Measurements from ENCODE around the gene PRPF31. TPM values are rescaled to one million over a fixed set of nuclear protein-coding genes. Genes with fewer than 3 reads are reported as not detected.
"Not testable (repeated sequence)": the region's sequence is repeated elsewhere in the genome, so short reads cannot be mapped to it uniquely, and the experiment has no call there.

PRPF31 gene
- total RNA-seq, 3 donors from 2014 or later = 34.3 to 54.6 (median 39.9) TPM

DNA sequence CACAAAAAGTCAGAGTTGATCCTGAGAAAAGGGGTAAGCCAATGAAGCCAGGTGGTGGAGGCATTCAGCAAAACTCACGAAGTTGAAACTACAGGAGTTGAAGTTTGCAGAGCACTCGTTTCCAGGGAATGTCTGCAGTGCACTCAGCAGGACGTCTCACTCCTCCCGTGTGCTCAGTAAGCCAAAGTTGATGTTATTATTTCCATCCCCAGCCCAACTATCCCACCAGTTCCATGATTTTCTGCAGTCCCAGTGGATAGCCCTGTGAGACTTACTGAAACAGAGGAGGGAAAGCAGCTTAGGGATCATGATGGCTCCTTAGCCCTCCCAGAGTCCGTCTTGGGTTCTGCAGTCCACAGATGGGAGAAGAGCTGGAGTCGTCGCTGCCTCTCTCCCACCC lies 34.5 kb upstream of the PRPF31 start, which contains the start of gene TARM1:
TSS of gene TARM1 (minus strand) at position 334 of the 400 bp plus-strand sequence. CDS start at position 309, 25 bp downstream.
- no peak for DNase-seq
- H3K4me3 ChIP-seq = no peak within 1 kb of the TSS
- H3K9me3 ChIP-seq = peaks cover 2% of the 10 kb centered on the region
- intact Hi-C loops (cut with DNase I, micrococcal nuclease) = no loop called here
- no peaks in the 10 kb centered on the region for H3K36me3 ChIP-seq (ENCODE audit: low read depth)
- TF ChIP-seq, protein P1, sequence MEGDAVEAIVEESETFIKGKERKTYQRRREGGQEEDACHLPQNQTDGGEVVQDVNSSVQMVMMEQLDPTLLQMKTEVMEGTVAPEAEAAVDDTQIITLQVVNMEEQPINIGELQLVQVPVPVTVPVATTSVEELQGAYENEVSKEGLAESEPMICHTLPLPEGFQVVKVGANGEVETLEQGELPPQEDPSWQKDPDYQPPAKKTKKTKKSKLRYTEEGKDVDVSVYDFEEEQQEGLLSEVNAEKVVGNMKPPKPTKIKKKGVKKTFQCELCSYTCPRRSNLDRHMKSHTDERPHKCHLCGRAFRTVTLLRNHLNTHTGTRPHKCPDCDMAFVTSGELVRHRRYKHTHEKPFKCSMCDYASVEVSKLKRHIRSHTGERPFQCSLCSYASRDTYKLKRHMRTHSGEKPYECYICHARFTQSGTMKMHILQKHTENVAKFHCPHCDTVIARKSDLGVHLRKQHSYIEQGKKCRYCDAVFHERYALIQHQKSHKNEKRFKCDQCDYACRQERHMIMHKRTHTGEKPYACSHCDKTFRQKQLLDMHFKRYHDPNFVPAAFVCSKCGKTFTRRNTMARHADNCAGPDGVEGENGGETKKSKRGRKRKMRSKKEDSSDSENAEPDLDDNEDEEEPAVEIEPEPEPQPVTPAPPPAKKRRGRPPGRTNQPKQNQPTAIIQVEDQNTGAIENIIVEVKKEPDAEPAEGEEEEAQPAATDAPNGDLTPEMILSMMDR (IDR thresholded peaks at IDR 0.05) = no peak
- H3K4me1 ChIP-seq (ENCODE audit: low read depth) = no peaks in the 10 kb centered on the region
- no peak for ATAC-seq

DNA sequence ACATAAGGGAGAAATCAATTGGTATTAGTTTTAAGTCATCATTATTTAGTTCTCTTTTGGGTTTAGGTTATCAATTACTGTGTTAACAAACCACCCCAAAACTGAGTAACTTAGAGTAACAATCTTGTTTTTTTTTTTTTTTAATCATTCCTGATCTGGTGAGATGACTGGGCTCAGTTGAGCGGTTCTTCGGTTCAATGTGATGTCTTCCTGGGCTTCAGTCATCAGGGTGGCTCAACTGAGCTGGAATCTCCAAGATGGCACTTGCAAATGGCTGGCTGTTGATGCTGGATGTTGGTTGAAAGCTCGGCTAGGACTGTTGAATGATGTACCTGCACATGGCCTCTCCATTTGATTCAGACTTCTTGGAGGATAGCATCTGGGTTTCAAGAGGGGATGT lies 31.1 kb upstream of the PRPF31 start:
- Histone ChIP-seq H3K4me3 (no peak overlapping the region), H3K4me1 (ENCODE audit: low read depth) (no peaks in the 10 kb centered on the region), H3K36me3 (ENCODE audit: low read depth) (no peaks in the 10 kb centered on the region), H3K9me3 (peaks cover 2% of the 10 kb centered on the region)
- no peak for ATAC-seq
- intact Hi-C loops (cut with DNase I, micrococcal nuclease) = no loop called here
- DNase-seq = no peak
- TF ChIP-seq, protein P1 (IDR thresholded peaks at IDR 0.05) = no peak

DNA sequence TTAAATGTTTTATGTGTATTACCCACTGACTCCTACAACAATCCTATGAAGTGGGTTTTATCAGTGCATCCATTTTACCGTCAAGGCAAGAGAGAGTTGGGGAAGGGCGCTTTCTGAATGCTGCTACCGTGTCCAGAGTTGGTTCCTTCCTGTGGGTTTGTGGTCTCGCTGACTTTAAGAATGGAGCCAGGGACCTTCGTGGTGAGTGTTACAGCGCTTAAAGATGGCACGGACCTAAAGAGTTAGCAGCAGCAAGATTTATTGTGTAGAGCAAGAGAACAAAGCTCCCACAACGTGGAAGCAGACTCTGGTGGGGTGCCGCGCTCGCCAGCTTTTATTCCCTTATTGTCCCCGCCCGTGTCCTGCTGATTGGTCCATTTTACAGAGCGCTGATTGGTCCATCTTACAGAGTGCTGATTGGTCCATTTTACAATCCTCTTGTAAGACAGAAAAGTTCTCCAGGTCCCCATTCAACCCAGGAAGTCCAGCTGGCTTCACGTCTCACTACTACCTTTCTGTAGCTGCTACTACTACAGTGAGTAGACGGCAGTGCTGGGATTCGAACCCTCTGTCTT lies 21.0 kb upstream of the PRPF31 start:
- no peak for ATAC-seq
- TF ChIP-seq, protein P1 (IDR thresholded peaks at IDR 0.05) = no peak
- Histone ChIP-seq H3K4me3 (no peak overlapping the region), H3K9me3 (no peaks in the 10 kb centered on the region), H3K36me3 (ENCODE audit: low read depth) (no peaks in the 10 kb centered on the region), H3K4me1 (ENCODE audit: low read depth) (peaks cover 6% of the 10 kb centered on the region)
- DNase-seq = no peak
- intact Hi-C loops (cut with DNase I, micrococcal nuclease) = no loop called here

- Histone ChIP-seq H3K4me3 (no peak overlapping the region), H3K9me3 (no peaks in the 10 kb centered on the region), H3K4me1 (ENCODE audit: low read depth) (peaks cover 6% of the 10 kb centered on the region), H3K36me3 (ENCODE audit: low read depth) (no peaks in the 10 kb centered on the region)
- TF ChIP-seq, protein P1 (IDR thresholded peaks at IDR 0.05) = no peak
- no peak for ATAC-seq
- intact Hi-C loops (cut with DNase I, micrococcal nuclease) = no loop called here
- DNase-seq = peak in 1 of 3 donors; percentile 54
These were observed 20.3 kb upstream of the PRPF31 start for GRCh38 chr19:54095136-54095858.

DNA sequence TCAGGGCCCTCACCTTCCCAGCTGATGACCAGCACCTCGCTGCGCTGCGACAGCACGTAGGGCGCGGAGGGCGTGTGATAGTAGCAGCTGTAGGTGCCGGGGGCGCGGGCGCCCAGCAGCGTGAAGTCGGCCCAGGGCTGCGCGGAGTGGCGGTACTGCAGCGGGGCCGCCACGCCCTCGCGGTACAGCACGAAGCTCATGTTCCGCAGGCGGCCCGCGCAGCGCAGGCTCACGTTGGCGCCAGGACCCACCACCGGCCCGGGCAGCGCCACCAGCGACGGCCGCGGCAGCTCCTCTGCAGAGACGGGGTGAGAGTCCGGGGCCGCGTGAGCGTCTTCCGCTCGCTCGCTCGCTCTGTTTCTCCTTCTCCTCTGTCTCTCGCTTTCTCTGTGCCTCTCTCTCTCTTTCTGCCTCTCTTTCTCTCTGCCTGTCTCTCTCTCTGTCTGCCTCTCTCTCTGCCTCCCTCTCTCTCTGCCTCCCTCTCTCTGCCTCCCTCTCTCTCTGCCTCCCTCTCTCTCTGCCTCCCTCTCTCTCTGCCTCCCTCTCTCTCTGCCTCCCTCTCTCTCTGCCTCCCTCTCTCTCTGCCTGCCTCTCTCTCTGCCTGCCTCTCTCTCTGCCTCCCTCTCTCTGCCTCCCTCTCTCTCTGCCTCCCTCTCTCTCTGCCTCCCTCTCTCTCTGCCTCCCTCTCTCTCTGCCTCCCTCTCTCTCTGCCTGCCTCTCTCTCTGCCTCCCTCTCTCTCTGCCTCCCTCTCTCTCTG lies 19.5 kb upstream of the PRPF31 start:
- DNase-seq (peak; percentile 32 to 72 (median 64)), ATAC-seq (peak; percentile 88)
- H3K4me3 ChIP-seq; intact Hi-C loops (cut with DNase I, micrococcal nuclease); H3K36me3 ChIP-seq (ENCODE audit: low read depth); H3K9me3 ChIP-seq; H3K4me1 ChIP-seq (ENCODE audit: low read depth): not testable (repeated sequence)

DNA sequence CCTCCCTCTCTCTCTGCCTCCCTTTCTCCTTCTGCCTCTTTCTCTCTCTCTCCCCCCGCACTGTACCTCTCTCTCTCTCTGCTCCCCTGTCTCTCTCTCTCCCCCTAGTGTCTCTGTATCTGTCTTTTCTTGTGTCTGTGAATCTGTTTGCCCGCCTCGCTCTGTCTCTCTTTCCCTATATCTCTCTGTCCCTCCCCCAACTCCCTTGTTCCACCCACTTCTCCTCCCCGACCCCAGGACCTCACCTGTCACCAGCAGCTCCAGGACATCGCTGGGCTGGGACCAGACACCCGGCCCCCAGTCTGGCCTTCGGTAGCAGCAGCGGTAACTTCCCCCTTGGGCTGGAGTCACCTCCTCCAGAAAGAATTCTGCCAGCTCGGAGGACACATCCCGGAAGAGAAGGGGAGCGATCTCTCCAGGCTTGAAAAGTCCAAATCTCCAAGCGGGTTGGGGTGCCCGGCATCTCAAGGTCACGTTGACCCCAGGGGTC lies 18.9 kb upstream of the PRPF31 start:
- no peak overlapping the region for H3K4me3 ChIP-seq
- peak; percentile 73 for ATAC-seq
- TF ChIP-seq, protein P1 (IDR thresholded peaks at IDR 0.05) = no peak
- intact Hi-C loops (cut with DNase I, micrococcal nuclease) = no loop called here
- no peaks in the 10 kb centered on the region for H3K9me3 ChIP-seq
- no peaks in the 10 kb centered on the region for H3K36me3 ChIP-seq (ENCODE audit: low read depth)
- DNase-seq = no peak
- H3K4me1 ChIP-seq (ENCODE audit: low read depth) = peaks cover 6% of the 10 kb centered on the region
